HepG2 (cell line): ENCODE results near the gene KLRK1. TPM values are rescaled to one million over a fixed set of nuclear protein-coding genes. Genes with fewer than 3 reads are reported as not detected.
A peak's percentile ranks its signal among the peaks of the same experiment; 100 is the strongest.

Experiments used
- CHCHD3 ChIP-seq: sonication (generic); formaldehyde crosslinking; IDR thresholded peaks from 2 replicates; pipeline ENCODE4 v1.8.0; 2022; ENCODE audit warnings: mild to moderate bottlenecking, missing genetic modification reagents, moderate library complexity
- CHD2 ChIP-seq: IDR thresholded peaks from 2 replicates; pipeline ENCODE4 v1.6.1; 2011; ENCODE audit warnings: low read depth, low read length, improper control_type of control experiment
- E2F2 ChIP-seq: sonication (generic); formaldehyde crosslinking; IDR thresholded peaks from 2 replicates; pipeline ENCODE4 v1.4.0; 2020; ENCODE audit warnings: missing genetic modification reagents, borderline replicate concordance
- ERF ChIP-seq: IDR thresholded peaks from 2 replicates; pipeline ENCODE4 v1.6.1; 2018; ENCODE audit warnings: missing biosample characterization, missing genetic modification reagents
- FOSL1 ChIP-seq: sonication (generic); formaldehyde crosslinking; IDR thresholded peaks from 2 replicates; pipeline ENCODE4 v1.9.0; 2021; ENCODE audit warnings: missing genetic modification reagents, borderline replicate concordance
- HNRNPK ChIP-seq: fragments of 200-400 bp; formaldehyde crosslinking; IDR thresholded peaks from 2 replicates; pipeline ENCODE4 v1.6.1; 2018; ENCODE audit warnings: low read length, low read depth, moderate library complexity, mild to moderate bottlenecking; ENCODE audit not compliant: poor library complexity, severe bottlenecking
- MAZ ChIP-seq, 2 experiments: sonication (generic) in 1 of 2; formaldehyde crosslinking in 1 of 2; IDR thresholded peaks; 2 replicates each; pipeline versions ENCODE4 v1.5.0 to v1.6.1; 2012 to 2020; ENCODE audit warnings: low read depth in 2 of 2, mild to moderate bottlenecking in 2 of 2, borderline replicate concordance in 1 of 2, improper control_type of control experiment in 1 of 2, low read length in 1 of 2, missing genetic modification reagents in 1 of 2, moderate library complexity in 1 of 2
- MED1 ChIP-seq: sonication (generic); formaldehyde crosslinking; IDR thresholded peaks from 2 replicates; pipeline ENCODE4 v1.4.0; 2020; ENCODE audit warnings: missing genetic modification reagents
- NPAS2 ChIP-seq: sonication (generic); formaldehyde crosslinking; IDR thresholded peaks from 2 replicates; pipeline ENCODE4 v1.8.0; 2022; ENCODE audit warnings: mild to moderate bottlenecking, missing genetic modification reagents, borderline replicate concordance
- NR1H2 ChIP-seq: sonication (generic); formaldehyde crosslinking; IDR thresholded peaks from 2 replicates; pipeline ENCODE4 v1.8.1; 2022; ENCODE audit warnings: low read depth, missing genetic modification reagents, borderline replicate concordance
- POGZ ChIP-seq: sonication (generic); formaldehyde crosslinking; IDR thresholded peaks from 2 replicates; pipeline ENCODE4 v1.4.0; 2020; ENCODE audit warnings: mild to moderate bottlenecking, missing genetic modification reagents
- POLR2A ChIP-seq, 2 experiments: IDR thresholded peaks; 2 replicates each; pipeline ENCODE4 v1.6.1; 2011; ENCODE audit warnings: low read depth in 2 of 2, low read length in 2 of 2, mild to moderate bottlenecking in 1 of 2, moderate library complexity in 1 of 2; ENCODE audit not compliant: insufficient read depth in 1 of 2
- PPARG ChIP-seq: conservative IDR thresholded peaks from 2 replicates; pipeline ENCODE4 v1.6.1; 2016; ENCODE audit warnings: missing biosample characterization, missing genetic modification reagents
- RELA ChIP-seq: sonication (generic); formaldehyde crosslinking; IDR thresholded peaks from 2 replicates; pipeline ENCODE4 v1.4.0; 2020; ENCODE audit warnings: missing genetic modification reagents
- REXO4 ChIP-seq: sonication (generic); formaldehyde crosslinking; IDR thresholded peaks from 2 replicates; pipeline ENCODE4 v1.8.0; 2022; ENCODE audit warnings: missing genetic modification reagents, mild to moderate bottlenecking, borderline replicate concordance
- RXRA ChIP-seq: sonication (generic); formaldehyde crosslinking; IDR thresholded peaks from 2 replicates; pipeline ENCODE4 v1.5.1; 2020; ENCODE audit warnings: missing genetic modification reagents
- SALL2 ChIP-seq: sonication (generic); formaldehyde crosslinking; IDR thresholded peaks from 2 replicates; pipeline ENCODE4 v1.8.1; 2023; ENCODE audit warnings: mild to moderate bottlenecking, missing genetic modification reagents, inconsistent platforms
- TBL1XR1 ChIP-seq: fragments of 150-350 bp; IDR thresholded peaks from 2 replicates; pipeline ENCODE4 v1.6.1; 2014; ENCODE audit warnings: borderline replicate concordance, low read length; ENCODE audit not compliant: partially characterized antibody
- ZNF317 ChIP-seq: sonication (generic); formaldehyde crosslinking; IDR thresholded peaks from 2 replicates; pipeline ENCODE4 v1.5.0; 2020; ENCODE audit warnings: mild to moderate bottlenecking, missing genetic modification reagents
- ZNF44 ChIP-seq: sonication (generic); formaldehyde crosslinking; IDR thresholded peaks from 2 replicates; pipeline ENCODE4 v1.5.1; 2020; ENCODE audit warnings: mild to moderate bottlenecking, missing genetic modification reagents
- ZNF672 ChIP-seq: sonication (generic); formaldehyde crosslinking; IDR thresholded peaks from 2 replicates; pipeline ENCODE4 v1.8.1; 2022; ENCODE audit warnings: missing genetic modification reagents
- ZNF678 ChIP-seq: sonication (generic); formaldehyde crosslinking; IDR thresholded peaks from 2 replicates; pipeline ENCODE4 v1.4.0; 2020; ENCODE audit warnings: mild to moderate bottlenecking, missing genetic modification reagents
- ZNF75D ChIP-seq: sonication (generic); formaldehyde crosslinking; IDR thresholded peaks from 2 replicates; pipeline ENCODE4 v1.8.1; 2023; ENCODE audit warnings: missing genetic modification reagents, mild to moderate bottlenecking, borderline replicate concordance
- ZNF766 ChIP-seq: sonication (generic); formaldehyde crosslinking; IDR thresholded peaks from 2 replicates; pipeline ENCODE4 v1.5.0; 2020; ENCODE audit warnings: missing genetic modification reagents, borderline replicate concordance
- ZNF792 ChIP-seq: IDR thresholded peaks from 2 replicates; pipeline ENCODE4 v1.6.1; 2016
- ZNF800 ChIP-seq: sonication (generic); formaldehyde crosslinking; IDR thresholded peaks from 2 replicates; pipeline ENCODE4 v1.4.0; 2020; ENCODE audit warnings: missing genetic modification reagents
- polyA plus RNA-seq, 8 experiments: library from polyadenylated mRNA; depleted of rRNA in 3 of 8; stranded (reverse) in 7 of 8; unstranded in 1 of 8; fragments of >200 nt; fragmentation: Illumina TruSeq in 4 of 8; extraction: Trizol in 4 of 8; gene quantifications; 2 replicates each; pipeline versions ENCODE4 v1.2.1 to v1.2.3, GENCODE V29; 2011 to 2016; ENCODE audit warnings: low read depth in 4 of 8, missing spikeins in 1 of 8, mixed read lengths in 1 of 8; ENCODE audit not compliant: insufficient read depth in 1 of 8
- total RNA-seq, 5 experiments: library from RNA; depleted of rRNA; stranded (reverse); fragments of >200 nt; fragmentation: Illumina TruSeq; extraction: Trizol; gene quantifications; 2 replicates each; pipeline ENCODE4 v1.2.3, GENCODE V29; 2016; ENCODE audit warnings: low read depth in 1 of 5
- TF ChIP-seq, protein P1 (sequence below): sonication (generic); formaldehyde crosslinking; IDR thresholded peaks from 2 replicates; pipeline ENCODE4 v1.5.0; 2020; ENCODE audit warnings: mild to moderate bottlenecking, missing genetic modification reagents

The KLRK1 gene
- total and polyA plus RNA-seq, 2 of the 13 experiments (the other 11 are each of a cell fraction or from before 2014, with no cell fraction given): not detected

DNA sequence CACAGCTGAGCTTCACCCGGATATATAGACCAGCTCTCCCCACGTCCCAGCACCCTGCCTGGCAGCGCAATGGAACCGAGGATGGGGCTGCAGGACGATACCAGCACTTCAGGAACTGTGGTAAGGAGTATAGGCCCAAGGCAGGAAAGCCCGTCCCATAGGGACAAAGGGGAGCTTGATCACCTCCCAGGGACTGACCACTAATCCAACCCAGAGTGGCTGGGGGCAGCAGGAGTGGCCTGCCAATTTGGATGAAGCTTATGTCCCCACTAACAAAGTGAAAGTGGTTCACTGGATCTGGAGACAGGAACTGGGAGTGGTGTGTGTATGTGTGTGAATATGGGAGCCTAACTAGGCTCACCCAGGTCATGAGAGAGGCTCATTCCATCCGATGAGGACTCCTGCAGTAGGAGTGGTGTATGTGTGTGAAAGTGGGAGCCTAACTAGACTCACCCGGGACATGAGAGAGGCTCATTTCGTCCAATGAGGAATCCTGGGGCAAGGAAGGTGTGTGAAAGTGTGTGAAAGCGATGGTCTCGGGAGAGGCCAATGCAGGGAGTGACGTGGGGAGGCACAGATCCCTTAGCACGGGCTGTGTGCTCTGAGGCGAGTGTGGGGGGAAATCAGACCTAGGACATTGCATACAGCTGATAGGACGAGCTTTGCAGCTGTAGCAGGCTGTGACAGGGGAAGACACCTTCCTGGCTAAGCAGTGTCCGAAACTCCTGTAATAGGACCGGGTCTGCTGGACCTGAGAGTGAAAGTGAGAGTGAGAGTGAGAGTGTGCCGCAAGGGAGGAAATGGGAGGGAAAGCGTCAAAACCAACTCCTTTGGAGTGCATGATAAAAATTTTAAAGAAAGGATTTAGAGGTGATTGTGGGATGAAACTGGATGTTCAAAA is 25.7 kb downstream of the KLRK1 start (continued):
- TF ChIP-seq POLR2A (IDR thresholded peaks at IDR 0.05; ENCODE audit: insufficient read depth in 1 of 2, low read depth in 2 of 2, low read length in 2 of 2) (no peak), ZNF800 (CRISPR knock-in tag) (no peak), NPAS2 (no peak), ERF (CRISPR knock-in tag) (no peak), NR1H2 (CRISPR knock-in tag) (no peak), FOSL1 (CRISPR knock-in tag) (no peak), SALL2 (CRISPR knock-in tag) (no peak), RXRA (0 out of 2 replicates have a peak, but pooled peaks have one; percentile 15), ZNF44 (no peak), ZNF678 (no peak), MED1 (CRISPR knock-in tag) (0 out of 2 replicates have a peak, but pooled peaks have one; percentile 12), ZNF75D (CRISPR knock-in tag) (no peak), RELA (CRISPR knock-in tag) (no peak), CHD2 (no peak), MAZ (IDR thresholded peaks at IDR 0.05; ENCODE audit: borderline replicate concordance, low read depth, low read length) (no peak), MAZ (CRISPR knock-in tag; IDR thresholded peaks at IDR 0.05; ENCODE audit: low read depth) (no peak), ZNF766 (CRISPR knock-in tag) (no peak), PPARG (no peak), REXO4 (CRISPR knock-in tag) (no peak), HNRNPK (no peak), ZNF792 (CRISPR knock-in tag) (no peak), TBL1XR1 (no peak), ZNF672 (CRISPR knock-in tag) (no peak), ZNF317 (CRISPR knock-in tag) (no peak), E2F2 (CRISPR knock-in tag) (no peak), CHCHD3 (CRISPR knock-in tag) (no peak), POGZ (no peak)
- TF ChIP-seq, protein P1, sequence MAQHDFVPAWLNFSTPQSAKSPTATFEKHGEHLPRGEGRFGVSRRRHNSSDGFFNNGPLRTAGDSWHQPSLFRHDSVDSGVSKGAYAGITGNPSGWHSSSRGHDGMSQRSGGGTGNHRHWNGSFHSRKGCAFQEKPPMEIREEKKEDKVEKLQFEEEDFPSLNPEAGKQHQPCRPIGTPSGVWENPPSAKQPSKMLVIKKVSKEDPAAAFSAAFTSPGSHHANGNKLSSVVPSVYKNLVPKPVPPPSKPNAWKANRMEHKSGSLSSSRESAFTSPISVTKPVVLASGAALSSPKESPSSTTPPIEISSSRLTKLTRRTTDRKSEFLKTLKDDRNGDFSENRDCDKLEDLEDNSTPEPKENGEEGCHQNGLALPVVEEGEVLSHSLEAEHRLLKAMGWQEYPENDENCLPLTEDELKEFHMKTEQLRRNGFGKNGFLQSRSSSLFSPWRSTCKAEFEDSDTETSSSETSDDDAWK (CRISPR knock-in tag): no peak
